Stimulated activated CD4-positive, alpha-beta T cell treated with anti-CD3 and anti-CD28 coated beads, Interleukin-4, amount 100 ng/mL, for 1 hour (primary cell): ENCODE measurements around the gene ALDH4A1.
"Not testable (repeated sequence)": the region's sequence is repeated elsewhere in the genome, so short reads cannot be mapped to it uniquely, and the experiment has no call there.

Experiments used
- DNase-seq: peaks from one replicate; pipeline ENCODE4 v3.0.0-alpha.2; 2020

Gene ALDH4A1

DNA sequence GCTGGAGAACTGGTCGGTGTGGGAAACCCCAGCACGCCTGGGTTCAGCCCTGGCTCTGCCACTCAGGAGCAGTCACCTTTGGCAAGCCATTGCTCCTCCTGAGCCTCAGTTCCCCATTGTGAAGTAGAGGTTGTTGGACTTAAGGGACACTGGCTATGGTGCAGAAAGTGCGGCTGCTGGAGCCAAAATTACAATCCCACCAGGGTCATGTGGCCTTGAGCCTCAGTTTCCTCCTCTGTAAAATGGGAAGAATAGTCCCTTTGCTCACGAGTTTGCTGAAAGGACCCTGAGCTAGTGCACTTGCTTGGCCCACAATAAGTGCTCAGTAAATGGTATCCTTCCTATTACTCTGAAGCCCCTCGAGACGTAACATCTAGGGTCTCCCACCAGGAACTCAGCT, 28.3 kb downstream of the ALDH4A1 start:
- no peak for DNase-seq

DNA sequence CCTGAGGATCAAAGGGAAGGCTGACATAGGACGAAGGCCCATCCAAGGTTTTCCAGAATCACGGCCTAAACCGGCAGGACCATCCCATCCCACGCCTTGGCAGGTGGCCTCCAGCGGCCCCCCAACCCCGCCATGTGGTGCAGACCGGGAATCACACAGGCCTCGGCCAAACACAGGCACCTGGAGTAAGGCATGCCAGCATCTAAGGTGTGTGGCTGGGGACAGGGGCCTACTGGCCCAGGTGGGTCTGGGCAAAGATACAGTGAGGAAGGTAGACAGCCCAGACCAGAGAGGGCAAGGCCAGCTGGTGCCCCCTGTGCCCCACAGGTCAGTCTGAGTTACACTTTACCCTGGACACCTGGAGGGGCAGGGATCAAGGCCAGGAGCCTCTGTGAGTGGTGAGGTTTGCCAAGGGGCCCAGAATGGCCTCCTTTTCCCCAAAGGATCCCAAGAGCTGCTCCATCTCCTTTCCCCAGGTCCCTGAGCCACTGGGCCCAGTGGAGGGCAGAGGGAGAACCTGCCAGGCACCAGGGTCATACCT, 30.2 kb downstream of the ALDH4A1 start:
- DNase-seq = no peak

- no peak for DNase-seq
Measured at GRCh38 chr1:18871401-18872070, 30.8 kb downstream of the ALDH4A1 start.

DNA sequence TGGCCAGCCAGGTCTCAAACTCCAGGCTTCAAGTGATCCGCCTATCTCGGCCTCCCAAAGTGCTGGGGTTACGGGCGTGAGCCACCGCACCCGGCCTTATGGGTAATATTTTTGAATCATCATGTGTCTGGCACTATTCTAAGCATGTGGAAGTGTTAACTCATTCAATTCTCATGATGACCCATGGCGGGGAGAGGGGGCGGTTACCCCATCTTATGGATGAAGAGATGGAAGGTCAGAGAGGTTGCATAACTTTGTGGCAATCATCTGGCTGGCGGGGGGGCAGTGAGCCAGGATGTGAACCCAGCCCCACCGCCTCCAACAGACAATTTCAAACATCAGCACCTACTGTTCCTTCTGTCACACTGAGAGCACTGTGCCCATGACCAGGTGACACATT, 31.4 kb downstream of the ALDH4A1 start:
- no peak for DNase-seq

GRCh38 chr1:18870595-18870865, 31.8 kb downstream of the ALDH4A1 start:
- DNase-seq = not testable (repeated sequence)

DNA sequence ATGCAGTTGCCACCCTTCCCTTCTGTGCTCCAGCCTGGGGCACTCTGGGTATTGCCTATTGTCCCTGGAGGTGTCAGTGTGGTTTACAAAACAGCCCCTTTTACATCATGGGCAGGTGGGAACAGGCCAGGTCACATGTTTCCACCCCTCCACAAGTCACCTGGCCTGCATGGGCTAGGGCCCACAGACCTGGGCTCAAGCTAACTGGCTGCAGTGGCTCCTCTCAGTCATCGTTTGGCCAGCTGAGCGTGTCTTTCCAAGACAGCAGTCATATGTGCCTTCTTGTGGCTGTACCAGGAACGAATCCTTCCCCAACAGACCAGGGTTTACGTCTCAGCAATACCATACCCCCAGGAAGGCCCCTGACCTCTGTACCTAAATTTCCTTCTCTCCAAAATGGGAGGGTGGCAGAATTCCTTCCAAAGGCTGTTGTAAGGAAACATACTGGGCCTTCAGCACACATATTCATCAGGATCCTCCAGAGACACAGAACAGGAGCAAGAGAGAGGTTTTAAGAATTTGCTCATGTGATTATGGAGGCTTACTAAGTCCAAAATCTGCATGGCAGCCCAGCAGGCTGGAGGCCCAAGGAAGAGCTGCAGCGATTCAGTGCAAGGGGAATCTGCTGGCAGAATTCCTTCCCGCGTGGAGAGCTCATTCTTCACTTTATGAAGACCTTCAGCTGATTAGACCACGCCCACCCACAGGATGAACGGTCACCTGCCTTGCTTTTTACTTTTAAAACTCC, 32.3 kb downstream of the ALDH4A1 start:
- DNase-seq = no peak

DNA sequence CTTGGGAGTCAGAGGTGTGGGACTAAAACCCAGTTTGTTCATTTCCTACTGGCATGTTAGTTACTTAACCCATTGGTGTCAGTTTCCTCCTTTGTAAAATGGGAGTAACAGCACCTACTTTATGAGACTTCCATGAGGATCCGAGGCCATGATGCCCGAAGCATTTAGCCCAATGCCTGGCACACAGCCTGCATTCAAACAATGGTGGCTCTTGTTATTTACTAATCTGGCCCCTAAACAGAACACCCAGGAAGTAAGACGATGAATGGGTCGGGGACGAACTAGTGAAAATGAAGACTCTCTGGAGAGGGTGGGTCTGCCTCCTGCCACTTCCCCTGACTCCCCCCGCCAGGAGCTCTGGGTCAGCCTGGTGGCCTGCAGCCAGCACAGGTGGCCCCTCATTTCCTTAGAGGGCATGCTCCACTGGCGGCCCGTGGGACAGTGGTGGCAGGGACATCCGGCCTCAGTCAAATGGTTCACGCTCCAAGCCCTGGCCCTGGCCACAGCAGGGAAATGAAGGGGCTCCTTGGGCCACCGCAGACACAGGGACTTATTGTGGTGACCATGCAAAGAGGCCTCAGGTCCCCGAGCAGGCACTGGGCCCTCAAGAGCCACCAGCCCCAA, 33.4 kb downstream of the ALDH4A1 start:
- DNase-seq = no peak

- DNase-seq = no peak
Measured at GRCh38 chr1:18868354-18868753, 34.0 kb downstream of the ALDH4A1 start.

GRCh38 chr1:18866846-18867245, 35.5 kb downstream of the ALDH4A1 start:
- DNase-seq = no peak

- DNase-seq = no peak
Measured at GRCh38 chr1:18866314-18866713, 36.0 kb downstream of the ALDH4A1 start.

- no peak for DNase-seq
Measured at GRCh38 chr1:18865176-18865575, 37.2 kb downstream of the ALDH4A1 start.

DNA sequence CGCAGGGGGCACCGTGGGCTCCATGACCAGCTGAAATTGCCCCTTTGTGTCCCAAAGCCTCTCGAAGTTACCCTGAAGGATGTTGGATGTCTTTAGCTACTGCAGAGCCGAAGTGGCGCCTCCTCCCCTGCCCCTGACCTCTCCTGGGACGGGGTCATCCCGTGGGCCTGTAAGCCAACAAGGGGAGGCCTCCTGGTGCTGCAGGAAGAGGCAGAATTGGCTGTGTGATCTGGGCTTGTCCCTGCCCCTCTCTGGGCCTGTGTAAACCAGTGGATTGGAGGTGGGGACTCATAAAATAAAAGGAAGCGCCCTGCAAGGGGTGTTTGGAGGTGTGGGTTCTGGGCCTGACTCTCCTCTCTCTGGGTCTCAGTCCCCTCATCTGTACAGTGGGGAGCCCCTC, 40.8 kb downstream of the ALDH4A1 start:
- no peak for DNase-seq

DNA sequence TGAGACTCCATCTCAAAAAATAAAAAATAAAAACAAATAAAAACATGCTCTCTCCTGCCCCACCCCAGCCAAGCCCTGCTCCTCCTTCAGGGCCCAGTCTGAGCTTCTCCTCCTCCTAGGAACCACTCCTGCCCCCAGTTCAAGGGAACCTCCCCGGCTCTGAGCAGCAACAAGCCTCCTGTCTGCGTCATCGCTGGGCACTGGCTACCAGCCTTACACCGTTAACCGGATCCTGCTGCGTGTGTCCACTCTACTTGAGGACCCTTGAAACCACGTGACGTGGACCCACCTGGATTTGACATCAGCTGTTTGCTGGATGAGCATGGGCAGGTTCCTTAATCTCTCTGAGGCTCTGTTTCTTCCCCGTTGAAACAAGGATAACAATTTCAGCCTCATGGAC, 41.3 kb downstream of the ALDH4A1 start:
- no peak for DNase-seq

DNA sequence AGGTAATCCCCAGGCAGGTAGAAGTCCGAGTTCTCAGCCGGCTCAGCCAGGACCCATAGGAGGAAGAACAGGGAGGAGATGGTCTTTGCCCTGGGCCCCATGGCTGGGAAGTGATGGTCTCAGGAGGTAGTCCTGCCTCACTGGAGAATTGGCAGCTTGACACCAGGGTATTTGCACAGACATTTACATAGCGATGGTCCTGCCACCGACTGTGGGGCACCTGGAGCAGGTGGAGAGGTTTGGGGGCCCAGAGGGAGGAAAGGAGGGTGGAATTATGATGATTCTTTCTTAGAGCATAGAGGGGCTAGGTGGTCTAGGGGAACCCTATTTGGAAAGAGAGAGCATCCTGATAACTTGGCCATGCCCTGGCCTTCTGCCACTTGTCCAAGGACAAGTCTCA, 42.8 kb downstream of the ALDH4A1 start, which contains the start of gene TAS1R2:
TSS of gene TAS1R2 (minus strand) at position 101 of the 400 bp plus-strand sequence. CDS start at position 101, 0 bp downstream.
- DNase-seq = no peak

DNA sequence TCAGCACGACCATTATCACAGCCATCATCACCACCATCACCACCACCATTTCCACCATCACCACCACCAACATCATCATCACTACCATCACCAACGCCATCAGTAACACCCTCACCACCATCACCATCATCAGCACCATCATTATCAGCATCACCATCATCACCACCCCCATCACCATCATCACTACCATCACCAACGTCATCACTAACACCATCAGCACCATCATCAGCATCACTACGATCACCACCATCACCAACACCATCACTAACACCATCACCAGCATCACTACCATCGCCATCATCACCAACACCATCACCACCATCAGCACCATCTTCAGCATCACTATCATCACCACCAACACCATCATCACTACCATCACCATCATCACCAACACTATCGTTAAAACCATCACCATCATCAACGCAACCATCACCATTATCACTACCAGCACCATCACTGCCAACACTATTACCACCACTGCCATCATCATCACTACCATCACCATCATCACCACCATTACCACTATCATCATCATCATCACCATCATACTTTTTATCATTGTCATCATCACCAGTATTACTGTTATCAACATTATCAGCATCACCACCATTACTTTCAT, 44.2 kb downstream of the ALDH4A1 start:
- no peak for DNase-seq

DNA sequence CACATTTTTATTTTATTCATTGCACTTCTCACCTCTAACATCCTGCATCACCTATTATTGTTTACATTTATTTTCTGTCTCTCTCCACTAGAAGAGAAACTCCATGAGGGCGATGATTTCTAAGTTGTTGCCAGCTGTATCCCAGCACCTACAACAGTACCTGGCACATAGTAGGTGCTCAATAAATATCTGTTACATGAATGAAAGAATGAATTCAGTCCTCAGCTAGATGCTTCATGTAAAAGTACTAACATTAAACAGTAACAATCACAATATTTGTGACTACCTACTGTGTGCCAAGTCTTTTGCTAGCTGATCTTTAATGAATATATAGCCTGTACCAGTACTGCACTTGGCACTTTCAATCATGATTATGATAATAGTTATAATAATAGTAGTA, 45.9 kb downstream of the ALDH4A1 start:
- DNase-seq = no peak

- no peak for DNase-seq
Measured at GRCh38 chr1:18855573-18855972, 46.8 kb downstream of the ALDH4A1 start.

- DNase-seq = no peak
Measured at GRCh38 chr1:18854331-18855025, 47.9 kb downstream of the ALDH4A1 start.

DNA sequence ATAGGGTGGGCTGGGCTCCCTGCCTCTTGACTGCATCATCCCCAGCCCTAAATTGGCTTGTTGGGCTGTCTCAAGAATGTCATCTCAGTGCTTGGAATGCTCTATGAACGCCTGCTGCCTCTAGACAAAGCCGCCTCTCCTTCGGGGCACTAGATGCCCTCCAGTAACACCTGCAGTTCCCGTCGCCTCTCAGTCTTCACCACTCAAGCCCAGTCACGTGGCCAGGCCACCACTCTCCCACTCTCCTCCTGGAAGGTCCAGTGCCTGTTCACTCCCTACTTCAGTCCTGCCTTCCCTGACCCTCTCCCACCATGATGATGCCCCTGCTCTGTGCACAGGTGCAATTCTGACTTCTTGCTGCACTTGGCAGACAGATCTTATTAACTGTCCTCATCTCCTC, 49.9 kb downstream of the ALDH4A1 start:
- no peak for DNase-seq

- no peak for DNase-seq
Measured at GRCh38 chr1:18849261-18849711, 53.1 kb downstream of the ALDH4A1 start.

DNA sequence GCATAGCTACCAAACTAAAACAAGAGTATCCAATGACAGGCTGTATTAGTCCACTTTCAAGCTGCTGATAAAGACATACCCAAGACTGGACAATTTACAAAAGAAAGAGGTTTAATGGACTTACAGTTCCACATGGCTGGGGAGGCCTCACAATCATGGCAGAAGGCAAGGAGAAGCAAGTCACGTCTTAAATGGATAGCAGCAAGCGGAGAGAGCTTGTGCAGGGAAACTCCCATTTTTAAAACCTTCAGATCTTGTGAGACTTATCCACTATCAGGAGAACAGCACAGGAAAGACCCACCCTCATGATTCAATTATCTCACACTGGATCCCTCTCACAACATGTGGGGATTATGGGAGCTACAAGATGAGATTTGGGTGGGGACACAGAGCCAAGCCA, 54.6 kb downstream of the ALDH4A1 start:
- not testable (repeated sequence) for DNase-seq

DNA sequence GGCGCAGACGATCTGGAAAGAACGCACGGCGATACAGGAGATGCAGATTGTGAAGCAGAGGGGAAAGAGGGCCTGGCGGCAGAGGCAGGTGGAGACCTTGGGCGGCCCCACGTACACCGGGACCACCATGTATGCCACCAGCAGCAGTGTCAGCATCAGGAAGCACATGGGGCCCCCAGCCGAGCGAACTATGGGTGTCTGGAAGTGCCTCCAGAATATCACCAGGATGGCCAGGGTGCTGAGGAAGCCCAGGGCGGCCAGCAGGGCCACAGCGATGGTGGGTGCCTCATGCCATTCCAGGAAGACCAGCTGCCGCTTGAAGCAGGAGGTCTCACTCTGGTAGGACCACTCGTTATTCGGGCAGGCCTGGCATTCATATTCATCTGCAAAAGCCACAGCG, 62.2 kb downstream of the ALDH4A1 start:
- no peak for DNase-seq

GRCh38 chr1:18836654-18837053, 65.7 kb downstream of the ALDH4A1 start:
- no peak for DNase-seq
